Trophoblast cell (in vitro differentiated cells and primary cell): ENCODE measurements around the gene ACP5.
"Not testable (repeated sequence)": the region's sequence is repeated elsewhere in the genome, so short reads cannot be mapped to it uniquely, and the experiment has no call there.

Experiments used
- DNase-seq, 2 donors: peaks; one replicate each; pipeline ENCODE4 v3.0.0-alpha.2; 2016
- H2AFZ ChIP-seq: 2 replicates; pipeline ENCODE4 v1.6.1; 2013; ENCODE audit warnings: low read length, moderate library complexity, mild to moderate bottlenecking; ENCODE audit not compliant: insufficient read depth, poor library complexity
- H2AK5ac ChIP-seq: 2 replicates; pipeline ENCODE4 v1.6.1; 2013; ENCODE audit warnings: mild to moderate bottlenecking, low read length
- H2BK120ac ChIP-seq: 2 replicates; pipeline ENCODE4 v1.6.1; 2013; ENCODE audit warnings: low read length, mild to moderate bottlenecking, moderate library complexity; ENCODE audit not compliant: insufficient read depth, poor library complexity
- H2BK12ac ChIP-seq: 2 replicates; pipeline ENCODE4 v1.6.1; 2013; ENCODE audit warnings: mild to moderate bottlenecking, low read length, moderate library complexity
- H2BK5ac ChIP-seq: 2 replicates; pipeline ENCODE4 v1.6.1; 2013; ENCODE audit warnings: low read length, low read depth, moderate library complexity, mild to moderate bottlenecking; ENCODE audit not compliant: poor library complexity
- H3K14ac ChIP-seq: 2 replicates; pipeline ENCODE4 v1.6.1; 2013; ENCODE audit warnings: mild to moderate bottlenecking, low read length
- H3K18ac ChIP-seq: 2 replicates; pipeline ENCODE4 v1.6.1; 2013; ENCODE audit warnings: mild to moderate bottlenecking, low read length
- H3K23ac ChIP-seq: 2 replicates; pipeline ENCODE4 v1.6.1; 2013; ENCODE audit warnings: low read length
- H3K27ac ChIP-seq: 2 replicates; pipeline ENCODE4 v1.5.1; 2013; ENCODE audit warnings: low read depth, mild to moderate bottlenecking, inconsistent platforms, low read length, moderate library complexity
- H3K27me3 ChIP-seq: 2 replicates; pipeline ENCODE4 v1.6.1; 2013; ENCODE audit warnings: inconsistent platforms, mild to moderate bottlenecking, low read length, moderate library complexity; ENCODE audit not compliant: insufficient read depth
- H3K36me3 ChIP-seq, 2 experiments: 1 replicate in 1 of 2; 2 replicates in 1 of 2; pipeline ENCODE4 v1.6.1; 2013; ENCODE audit warnings: low read length in 2 of 2, mild to moderate bottlenecking in 2 of 2, moderate library complexity in 1 of 2; ENCODE audit not compliant: insufficient read depth in 2 of 2, control insufficient read depth in 1 of 2
- H3K4ac ChIP-seq: 2 replicates; pipeline ENCODE4 v1.6.1; 2013; ENCODE audit warnings: low read depth, mild to moderate bottlenecking, low read length, moderate library complexity
- H3K4me1 ChIP-seq, 2 experiments: 1 replicate in 1 of 2; 2 replicates in 1 of 2; pipeline ENCODE4 v1.6.1; 2013; ENCODE audit warnings: low read length in 2 of 2, mild to moderate bottlenecking in 2 of 2, moderate library complexity in 1 of 2; ENCODE audit not compliant: insufficient read depth in 2 of 2, control insufficient read depth in 1 of 2
- H3K4me2 ChIP-seq: 2 replicates; pipeline ENCODE4 v1.6.1; 2013; ENCODE audit warnings: inconsistent platforms, mild to moderate bottlenecking, low read length, moderate library complexity
- H3K4me3 ChIP-seq: 2 replicates; pipeline ENCODE4 v1.5.1; 2013; ENCODE audit warnings: mild to moderate bottlenecking, low read depth, low read length, inconsistent platforms
- H3K79me1 ChIP-seq: one replicate; pipeline ENCODE4 v1.6.1; 2013; ENCODE audit warnings: low read length
- H3K79me2 ChIP-seq: 2 replicates; pipeline ENCODE4 v1.6.1; 2013; ENCODE audit warnings: low read length, mild to moderate bottlenecking; ENCODE audit not compliant: control insufficient read depth, insufficient read depth, poor library complexity
- H3K9ac ChIP-seq: 2 replicates; pipeline ENCODE4 v1.6.1; 2013; ENCODE audit warnings: mild to moderate bottlenecking, low read length
- H3K9me3 ChIP-seq: 2 replicates; pipeline ENCODE4 v1.6.1; 2013; ENCODE audit warnings: low read depth, mild to moderate bottlenecking, control low read depth, inconsistent platforms, low read length; ENCODE audit not compliant: insufficient read depth
- H4K12ac ChIP-seq: 2 replicates; pipeline ENCODE4 v1.6.1; 2013; ENCODE audit warnings: low read depth, mild to moderate bottlenecking, low read length, moderate library complexity
- H4K8ac ChIP-seq: 2 replicates; pipeline ENCODE4 v1.6.1; 2013; ENCODE audit warnings: low read depth, mild to moderate bottlenecking, low read length, moderate library complexity
- H4K91ac ChIP-seq: one replicate; pipeline ENCODE4 v1.6.1; 2013; ENCODE audit warnings: low read depth, mild to moderate bottlenecking, low read length, moderate library complexity
- WGBS: extraction: QIAGEN DNeasy Blood & Tissue Kit; methylation state at CpG from one replicate; pipeline ENCODE4 v1.1.7; 2013; ENCODE audit warnings: missing lambda C conversion rate; ENCODE audit not compliant: insufficient read length, insufficient coverage; ENCODE audit errors: extremely low coverage; 5-methylcytosine and 5-hydroxymethylcytosine counted together

ACP5 gene

GRCh38 chr19:11573354-11573753 is 4.1 kb downstream of the ACP5 start:
- not testable (repeated sequence) for H3K4ac ChIP-seq, H3K9me3 ChIP-seq, H2BK12ac ChIP-seq, H4K8ac ChIP-seq, H4K91ac ChIP-seq, H2BK5ac ChIP-seq, H3K36me3 ChIP-seq, H4K12ac ChIP-seq, H2BK120ac ChIP-seq, H3K4me2 ChIP-seq, H2AFZ ChIP-seq, H3K4me1 ChIP-seq, H3K79me2 ChIP-seq, H3K27ac ChIP-seq, H3K18ac ChIP-seq, H3K23ac ChIP-seq, H3K14ac ChIP-seq, DNase-seq, H3K27me3 ChIP-seq, H3K79me1 ChIP-seq, H3K4me3 ChIP-seq, H3K9ac ChIP-seq, H2AK5ac ChIP-seq
- no CpG with 5 or more reads among the region's 6 CpGs for WGBS

GRCh38 chr19:11570039-11570462 is 7.4 kb downstream of the ACP5 start:
- no CpG with 5 or more reads among the region's 5 CpGs for WGBS
- H2AK5ac ChIP-seq: no peak overlapping the region

GRCh38 chr19:11566164-11566563 is 11.3 kb downstream of the ACP5 start:
- WGBS: no CpG with 5 or more reads among the region's 2 CpGs
- no peak overlapping the region for H3K4ac ChIP-seq
- no peak overlapping the region for H2BK120ac ChIP-seq
- no peak overlapping the region for H3K14ac ChIP-seq
- H3K9me3 ChIP-seq: no peaks in the 10 kb centered on the region
- H3K4me3 ChIP-seq: no peak overlapping the region
- DNase-seq: no peak
- H3K27me3 ChIP-seq: no peaks in the 10 kb centered on the region
- no peak overlapping the region for H3K9ac ChIP-seq
- no peak overlapping the region for H2BK12ac ChIP-seq
- no peak overlapping the region for H2AFZ ChIP-seq
- H3K79me1 ChIP-seq: no peaks in the 10 kb centered on the region
- no peaks in the 10 kb centered on the region for H3K79me2 ChIP-seq
- H3K27ac ChIP-seq: no peak overlapping the region
- no peak overlapping the region for H2BK5ac ChIP-seq
- H4K8ac ChIP-seq: no peak overlapping the region
- no peak overlapping the region for H4K12ac ChIP-seq
- no peak overlapping the region for H2AK5ac ChIP-seq
- H3K23ac ChIP-seq: no peak overlapping the region
- no peak overlapping the region for H4K91ac ChIP-seq
- H3K36me3 ChIP-seq: no peaks in the 10 kb centered on the region
- no peaks in the 10 kb centered on the region for H3K4me1 ChIP-seq
- H3K4me2 ChIP-seq: no peak overlapping the region
- no peak overlapping the region for H3K18ac ChIP-seq

More at GRCh38 chr19:11570039-11570462, 7.4 kb downstream of the ACP5 start:
- Histone ChIP-seq H3K4ac (no peak overlapping the region), H4K12ac (no peak overlapping the region), H3K14ac (no peak overlapping the region), H3K18ac (no peak overlapping the region), H2BK12ac (no peak overlapping the region), H3K4me1 (no peaks in the 10 kb centered on the region), H3K4me2 (no peak overlapping the region), H3K23ac (no peak overlapping the region), H3K79me2 (no peaks in the 10 kb centered on the region), H2BK120ac (no peak overlapping the region), H4K8ac (no peak overlapping the region), H3K79me1 (no peaks in the 10 kb centered on the region), H2BK5ac (no peak overlapping the region), H3K9me3 (no peaks in the 10 kb centered on the region), H3K27me3 (no peaks in the 10 kb centered on the region), H3K9ac (no peak overlapping the region), H3K4me3 (no peak overlapping the region), H3K36me3 (no peaks in the 10 kb centered on the region), H2AFZ (no peak overlapping the region), H4K91ac (no peak overlapping the region), H3K27ac (no peak overlapping the region)
- DNase-seq: no peak

- H3K36me3 ChIP-seq, H2BK12ac ChIP-seq, H3K18ac ChIP-seq, H3K79me1 ChIP-seq, H3K27me3 ChIP-seq, H3K4me1 ChIP-seq, H3K9me3 ChIP-seq, H2AFZ ChIP-seq, H3K14ac ChIP-seq, H3K4ac ChIP-seq, H3K4me3 ChIP-seq, H4K12ac ChIP-seq, H2AK5ac ChIP-seq, H2BK5ac ChIP-seq, H4K8ac ChIP-seq, H3K9ac ChIP-seq, H2BK120ac ChIP-seq, H3K4me2 ChIP-seq, H4K91ac ChIP-seq, H3K27ac ChIP-seq, H3K79me2 ChIP-seq, H3K23ac ChIP-seq: not testable (repeated sequence)
- DNase-seq: peak in 1 of 2 donors; percentile 24
- no CpG with 5 or more reads among the region's 5 CpGs for WGBS
These were observed 11.8 kb downstream of the ACP5 start for GRCh38 chr19:11565649-11565980.
